Hepatocyte (in vitro differentiated cells): ENCODE results near the gene FCAMR. TPM values are rescaled to one million over a fixed set of nuclear protein-coding genes. Genes with fewer than 3 reads are reported as not detected.
A peak's percentile ranks its signal among the peaks of the same experiment; 100 is the strongest.

ENCODE experiments used
- DNase-seq: peaks from one replicate; pipeline ENCODE4 v3.0.0-alpha.2; 2016; ENCODE audit warnings: low spot score
- H2AFZ ChIP-seq: fragments of 200-600 bp; sonication (generic); 2 replicates; pipeline ENCODE4 v1.6.0; 2016; ENCODE audit warnings: antibody characterized with exemption, mild to moderate bottlenecking
- H3K27ac ChIP-seq: fragments of 200-600 bp; sonication (generic); 2 replicates; pipeline ENCODE4 v1.5.1; 2016; ENCODE audit warnings: mild to moderate bottlenecking
- H3K27me3 ChIP-seq: fragments of 200-600 bp; sonication (generic); 2 replicates; pipeline ENCODE4 v1.6.1; 2016
- H3K36me3 ChIP-seq: fragments of 200-600 bp; sonication (generic); replicated peaks from 2 replicates; pipeline ENCODE4 v1.5.1; 2016; ENCODE audit warnings: low read depth; ENCODE audit not compliant: insufficient read depth
- H3K4me1 ChIP-seq: fragments of 200-600 bp; sonication (generic); 2 replicates; pipeline ENCODE4 v1.5.1; 2016; ENCODE audit warnings: mild to moderate bottlenecking, moderate library complexity; ENCODE audit not compliant: insufficient read depth
- H3K4me2 ChIP-seq: fragments of 200-600 bp; sonication (generic); 2 replicates; pipeline ENCODE4 v1.6.0; 2016
- H3K4me3 ChIP-seq: fragments of 200-600 bp; sonication (generic); 2 replicates; pipeline ENCODE4 v1.5.1; 2016; ENCODE audit warnings: mild to moderate bottlenecking
- H3K79me2 ChIP-seq: fragments of 200-600 bp; sonication (generic); 2 replicates; pipeline ENCODE4 v1.6.0; 2017; ENCODE audit warnings: mild to moderate bottlenecking
- H3K9me2 ChIP-seq: fragments of 200-600 bp; sonication (generic); replicated peaks from 2 replicates; pipeline ENCODE4 v1.6.0; 2017; ENCODE audit warnings: mild to moderate bottlenecking; ENCODE audit not compliant: insufficient read depth
- H3K9me3 ChIP-seq: fragments of 200-600 bp; sonication (generic); 2 replicates; pipeline ENCODE4 v1.5.1; 2016; ENCODE audit warnings: low read depth, mild to moderate bottlenecking
- H4K20me1 ChIP-seq: fragments of 200-600 bp; sonication (generic); 2 replicates; pipeline ENCODE4 v1.6.0; 2016; ENCODE audit warnings: mild to moderate bottlenecking; ENCODE audit not compliant: insufficient read depth, poor library complexity, severe bottlenecking
- CTCF ChIP-seq: fragments of 200-600 bp; sonication (generic); IDR thresholded peaks from 2 replicates; pipeline ENCODE4 v1.5.1; 2016; ENCODE audit warnings: antibody characterized with exemption, mild to moderate bottlenecking; ENCODE audit not compliant: poor library complexity
- EZH2 ChIP-seq: fragments of 200-600 bp; sonication (generic); IDR thresholded peaks from 2 replicates; pipeline ENCODE4 v1.6.1; 2016; ENCODE audit warnings: antibody characterized with exemption, mild to moderate bottlenecking, borderline replicate concordance
- EZH2phosphoT487 ChIP-seq: fragments of 200-600 bp; sonication (generic); IDR thresholded peaks from one replicate; pipeline ENCODE4 v1.6.1; 2018; ENCODE audit warnings: antibody characterized with exemption, mild to moderate bottlenecking, low read depth, moderate library complexity; ENCODE audit not compliant: unreplicated experiment, severe bottlenecking
- WGBS: methylation state at CpG from one replicate; pipeline ENCODE4 v1.1.6; 2016; ENCODE audit warnings: low lambda C conversion rate; ENCODE audit errors: missing lambda C conversion rate; 5-methylcytosine and 5-hydroxymethylcytosine counted together
- polyA plus RNA-seq: library from polyadenylated mRNA; unstranded; fragments of >200 nt; fragmentation: Nextera tagmentation; extraction: Ambion mirVana; gene quantifications from 2 replicates; pipeline ENCODE4 v1.2.1, GENCODE V29; 2016
- total RNA-seq: library from RNA; depleted of rRNA; stranded (reverse); fragments of >200 nt; gene quantifications from 2 replicates; pipeline ENCODE4 v1.2.3, GENCODE V29; 2014

Gene FCAMR
- total and polyA plus RNA-seq, 2 experiments from 2014 or later, result 0.70 TPM; not detected in 1

GRCh38 chr1:206982216-206982615 lies 12.0 kb upstream of the FCAMR start:
- 27% methylated on average over 4 of the region's 4 CpGs for WGBS
- H2AFZ ChIP-seq, result no peak overlapping the region

GRCh38 chr1:206979379-206980043 lies 9.3 kb upstream of the FCAMR start:
- H3K9me3 ChIP-seq, result no peaks in the 10 kb centered on the region
- H3K79me2 ChIP-seq, result no peaks in the 10 kb centered on the region
- H3K4me3 ChIP-seq, result no peak overlapping the region
- H3K27me3 ChIP-seq, result peaks cover 3% of the 10 kb centered on the region
- WGBS, result 67% methylated on average over 3 of the region's 3 CpGs
- peak; percentile 59 for TF ChIP-seq CTCF
- no peak for TF ChIP-seq EZH2phosphoT487
- TF ChIP-seq EZH2, result no peak
- no peak overlapping the region for H3K27ac ChIP-seq
- no peaks in the 10 kb centered on the region for H3K36me3 ChIP-seq
- no peak overlapping the region for H2AFZ ChIP-seq
- H3K4me2 ChIP-seq, result no peak overlapping the region
- no peaks in the 10 kb centered on the region for H3K4me1 ChIP-seq
- no peaks in the 10 kb centered on the region for H4K20me1 ChIP-seq
- no peaks in the 10 kb centered on the region for H3K9me2 ChIP-seq
- peak; percentile 52 for DNase-seq

More at GRCh38 chr1:206982216-206982615, 12.0 kb upstream of the FCAMR start:
- H3K27ac ChIP-seq, result no peak overlapping the region
- H3K79me2 ChIP-seq, result no peaks in the 10 kb centered on the region
- TF ChIP-seq EZH2phosphoT487, result no peak
- no peak for TF ChIP-seq EZH2
- TF ChIP-seq CTCF, result peak; percentile 75
- H3K27me3 ChIP-seq, result peaks cover 3% of the 10 kb centered on the region
- no peaks in the 10 kb centered on the region for H4K20me1 ChIP-seq
- peak; percentile 69 for DNase-seq
- no peak overlapping the region for H3K4me3 ChIP-seq
- H3K9me3 ChIP-seq, result no peaks in the 10 kb centered on the region
- no peaks in the 10 kb centered on the region for H3K9me2 ChIP-seq
- H3K36me3 ChIP-seq, result no peaks in the 10 kb centered on the region
- no peaks in the 10 kb centered on the region for H3K4me1 ChIP-seq
- no peak overlapping the region for H3K4me2 ChIP-seq

GRCh38 chr1:206978259-206978658 lies 8.0 kb upstream of the FCAMR start:
- Histone ChIP-seq H3K27me3 (peaks cover under 1% of the 10 kb centered on the region), H3K4me1 (peaks cover 6% of the 10 kb centered on the region), H3K27ac (no peak overlapping the region), H2AFZ (no peak overlapping the region), H3K79me2 (no peaks in the 10 kb centered on the region), H4K20me1 (no peaks in the 10 kb centered on the region), H3K4me2 (no peak overlapping the region), H3K36me3 (no peaks in the 10 kb centered on the region), H3K9me3 (no peaks in the 10 kb centered on the region), H3K9me2 (no peaks in the 10 kb centered on the region), H3K4me3 (no peak overlapping the region)
- WGBS, result 89% methylated on average over 7 of the region's 7 CpGs
- DNase-seq, result no peak
- TF ChIP-seq EZH2phosphoT487 (no peak), EZH2 (no peak), CTCF (no peak)
